HG02885 (cell line): ENCODE measurements around the gene IL10RA.

Experiments
- ATAC-seq: cut with Tn5 transposase; IDR thresholded peaks from one replicate; pipeline ENCODE4 v1.9.1; 2021; ENCODE audit warnings: mild to moderate bottlenecking; ENCODE audit not compliant: unreplicated experiment, poor library complexity

The IL10RA gene

DNA sequence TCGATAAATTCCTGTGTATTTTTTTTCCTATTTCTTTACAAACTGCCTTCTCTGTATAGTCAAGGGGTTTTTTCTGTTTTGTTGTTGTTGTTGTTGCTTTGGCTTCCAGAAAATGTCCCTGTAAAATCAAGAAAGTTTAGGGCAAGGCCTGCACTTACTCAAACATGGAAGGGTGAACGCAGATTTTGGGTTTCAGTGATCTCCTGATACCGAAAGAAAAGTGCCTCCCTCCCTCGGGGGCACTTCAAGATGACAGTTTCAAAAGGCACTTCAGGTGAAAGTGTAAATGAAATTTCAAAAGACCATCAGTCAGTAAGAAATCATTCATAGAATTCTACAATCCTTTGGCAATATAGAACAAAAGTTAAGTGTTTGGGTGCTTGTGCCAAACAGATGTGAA is 47.2 kb downstream of the IL10RA start:
- no peak for ATAC-seq

DNA sequence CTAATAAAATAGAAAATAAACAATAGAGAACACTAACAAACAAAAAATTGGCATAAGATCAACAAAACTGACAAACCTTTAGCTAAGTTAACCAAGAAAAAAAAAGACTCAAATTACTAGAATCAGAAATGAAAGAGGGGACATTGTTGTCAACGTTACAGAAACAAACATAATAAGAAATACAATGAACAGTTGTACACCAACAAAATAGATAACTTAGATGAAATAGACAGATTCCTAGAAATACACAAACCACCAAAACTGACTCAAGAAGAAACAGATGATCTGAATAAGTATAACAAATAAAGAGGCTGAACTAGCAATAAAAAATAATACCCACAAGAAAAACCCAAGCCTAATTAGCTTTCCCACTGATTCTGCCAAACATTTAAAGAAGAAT is 55.9 kb downstream of the IL10RA start:
- ATAC-seq: no peak

DNA sequence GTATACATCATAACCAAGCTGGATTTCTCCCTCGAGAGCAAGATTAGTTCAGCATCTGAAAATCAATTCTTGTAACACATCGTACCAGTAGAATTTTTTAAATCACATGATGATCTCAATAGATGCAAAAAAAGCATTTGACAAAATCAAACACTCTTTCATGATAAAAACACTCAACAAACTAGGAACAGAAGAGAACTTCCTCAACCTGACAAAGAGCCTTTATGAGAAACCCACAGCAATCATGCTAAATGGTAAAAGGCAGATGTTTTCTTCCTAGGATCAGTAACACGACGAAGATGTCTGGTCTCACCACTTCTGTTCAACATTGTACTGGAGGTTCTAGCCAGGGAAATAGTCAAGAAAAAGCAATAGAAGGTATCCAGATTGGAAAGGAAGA is 56.6 kb downstream of the IL10RA start:
- ATAC-seq: no peak

DNA sequence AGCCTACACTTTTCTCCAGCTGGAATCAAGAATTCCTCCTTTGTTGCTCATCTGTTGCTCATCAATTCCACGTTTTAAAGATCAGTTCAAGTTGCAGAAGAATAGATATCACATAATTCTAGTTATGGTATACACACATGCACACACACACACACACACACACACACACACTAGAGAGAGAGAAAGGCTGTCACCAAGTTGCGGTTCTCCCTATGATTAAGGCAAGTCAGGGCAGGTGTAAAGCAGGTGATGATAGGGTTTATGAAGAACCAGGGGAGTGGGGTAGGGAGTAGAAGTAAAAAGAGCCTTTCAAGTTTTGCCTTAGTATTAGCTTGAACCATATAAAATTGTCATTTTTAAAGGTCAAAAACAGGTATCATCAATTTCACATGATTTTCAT is 59.0 kb downstream of the IL10RA start:
- ATAC-seq: no peak

- ATAC-seq: no peak
These were observed 60.1 kb downstream of the IL10RA start for GRCh38 chr11:118046051-118046963.

DNA sequence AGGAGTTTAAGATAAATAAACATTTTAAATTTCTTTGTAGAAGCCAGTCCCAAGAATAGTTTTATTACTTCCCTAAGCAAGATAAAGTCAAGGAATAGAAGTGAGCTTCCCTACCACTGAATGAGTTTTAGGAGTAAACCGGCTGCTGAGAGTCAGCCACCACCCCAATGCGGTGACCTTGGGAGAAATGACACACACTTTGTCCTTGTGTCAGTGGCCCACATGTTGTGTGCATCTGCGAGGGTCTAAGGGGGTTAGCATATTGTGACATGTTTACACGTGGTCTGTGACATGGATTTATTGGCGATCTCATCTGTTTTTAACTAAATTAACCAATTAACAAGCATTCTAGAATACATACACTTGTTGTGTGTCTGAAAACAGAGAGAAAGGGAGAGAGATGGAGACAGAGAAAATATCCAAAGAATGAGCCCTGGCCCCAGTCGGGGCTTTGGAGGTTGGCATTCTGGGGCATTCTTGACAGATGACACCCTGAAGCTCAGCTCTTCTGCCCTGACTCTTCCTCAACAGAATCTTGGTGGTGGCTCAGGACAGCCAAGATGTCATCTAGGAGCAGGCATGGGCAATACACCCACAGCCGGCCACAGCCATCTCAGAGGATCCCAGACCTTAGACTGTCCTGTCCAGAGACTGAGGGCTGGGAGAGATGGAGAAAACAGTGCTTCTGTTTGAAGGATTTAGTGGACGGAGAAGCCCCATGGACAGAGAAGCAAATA is 60.9 kb downstream of the IL10RA start:
- no peak for ATAC-seq

DNA sequence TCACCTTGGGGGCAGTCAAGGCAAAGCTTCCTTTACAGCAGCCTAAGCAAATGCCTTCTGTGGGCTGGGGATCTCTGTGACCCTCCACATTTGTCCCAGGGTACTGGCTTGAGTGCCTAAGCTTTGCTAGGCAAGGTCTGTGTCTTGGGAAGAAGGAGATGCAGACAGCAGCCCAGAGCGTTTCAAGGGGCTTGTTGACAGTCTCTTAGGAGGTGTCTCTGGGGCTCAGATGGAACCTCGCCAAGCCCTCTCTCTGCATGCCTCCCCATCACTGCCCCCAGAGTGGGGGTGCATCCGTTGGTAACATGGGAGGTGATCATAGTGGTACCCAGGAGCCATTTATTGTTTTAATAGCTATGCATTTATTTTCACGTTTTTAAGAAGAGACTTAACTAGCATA is 61.6 kb downstream of the IL10RA start:
- ATAC-seq: no peak

DNA sequence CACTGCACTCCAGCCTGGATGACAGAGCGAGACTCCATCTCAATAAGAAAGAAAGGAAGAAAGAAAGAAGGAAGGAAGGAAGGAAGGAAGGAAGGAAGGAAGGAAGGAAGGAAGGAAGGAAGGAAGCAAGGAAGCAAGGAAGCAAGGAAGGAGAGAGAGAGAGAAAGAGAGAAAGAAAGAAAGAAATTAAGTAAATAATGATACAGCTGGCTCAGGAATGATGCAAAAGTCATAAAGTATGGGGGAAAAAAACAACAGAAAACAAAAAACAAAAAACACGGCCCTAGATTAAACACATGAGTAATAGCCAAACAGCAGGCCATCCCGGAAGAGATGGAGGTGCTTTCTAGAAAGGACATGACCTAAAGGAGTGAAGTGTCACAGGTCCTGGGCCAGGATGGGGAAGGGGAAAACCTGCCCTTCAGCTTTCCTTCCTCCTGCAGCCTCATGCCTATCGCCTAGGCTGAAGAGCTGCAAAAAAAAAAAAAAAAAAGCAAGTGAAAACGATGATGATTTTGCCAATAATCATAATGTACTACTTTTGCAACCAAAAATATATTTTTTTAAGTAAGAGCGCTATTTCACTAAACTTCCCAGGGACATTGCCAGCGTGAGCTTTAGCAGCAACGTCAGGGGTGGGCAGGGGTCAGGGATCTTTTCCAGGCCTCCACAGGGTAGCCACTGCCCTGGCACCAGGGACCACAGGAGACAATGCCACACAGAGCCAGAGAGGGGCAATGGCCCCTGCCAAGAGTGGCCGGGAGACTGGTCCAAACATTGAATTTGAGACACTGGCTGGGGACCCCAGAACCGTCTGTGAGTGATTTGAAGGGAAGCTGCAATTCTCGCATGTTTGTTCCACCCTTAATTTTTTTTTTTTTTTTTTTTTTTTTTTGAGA is 62.5 kb downstream of the IL10RA start:
- no peak for ATAC-seq

GRCh38 chr11:118049771-118050170 is 63.6 kb downstream of the IL10RA start:
- ATAC-seq: no peak

GRCh38 chr11:118050208-118050891 is 64.2 kb downstream of the IL10RA start:
- no peak for ATAC-seq
